ENCODE data around the gene STON2. TPM values are rescaled to one million over a fixed set of nuclear protein-coding genes. Genes with fewer than 3 reads are reported as not detected.
A peak's percentile ranks its signal among the peaks of the same experiment; 100 is the strongest.

The STON2 gene
- total and polyA plus RNA-seq, 2 of the 13 experiments (the other 11 are each of a cell fraction or from before 2014, with no cell fraction given) = 2.1 to 11.0 TPM

GRCh38 chr14:81408595-81408994 lies 8.5 kb upstream of the STON2 start (continued):
- TF ChIP-seq PTBP1 (IDR thresholded peaks at IDR 0.05; ENCODE audit: low read depth, low read length, poor library complexity, severe bottlenecking) = no peak
- no peak for TF ChIP-seq ZNF12 (CRISPR knock-in tag; IDR thresholded peaks at IDR 0.05)
- TF ChIP-seq, protein P1, sequence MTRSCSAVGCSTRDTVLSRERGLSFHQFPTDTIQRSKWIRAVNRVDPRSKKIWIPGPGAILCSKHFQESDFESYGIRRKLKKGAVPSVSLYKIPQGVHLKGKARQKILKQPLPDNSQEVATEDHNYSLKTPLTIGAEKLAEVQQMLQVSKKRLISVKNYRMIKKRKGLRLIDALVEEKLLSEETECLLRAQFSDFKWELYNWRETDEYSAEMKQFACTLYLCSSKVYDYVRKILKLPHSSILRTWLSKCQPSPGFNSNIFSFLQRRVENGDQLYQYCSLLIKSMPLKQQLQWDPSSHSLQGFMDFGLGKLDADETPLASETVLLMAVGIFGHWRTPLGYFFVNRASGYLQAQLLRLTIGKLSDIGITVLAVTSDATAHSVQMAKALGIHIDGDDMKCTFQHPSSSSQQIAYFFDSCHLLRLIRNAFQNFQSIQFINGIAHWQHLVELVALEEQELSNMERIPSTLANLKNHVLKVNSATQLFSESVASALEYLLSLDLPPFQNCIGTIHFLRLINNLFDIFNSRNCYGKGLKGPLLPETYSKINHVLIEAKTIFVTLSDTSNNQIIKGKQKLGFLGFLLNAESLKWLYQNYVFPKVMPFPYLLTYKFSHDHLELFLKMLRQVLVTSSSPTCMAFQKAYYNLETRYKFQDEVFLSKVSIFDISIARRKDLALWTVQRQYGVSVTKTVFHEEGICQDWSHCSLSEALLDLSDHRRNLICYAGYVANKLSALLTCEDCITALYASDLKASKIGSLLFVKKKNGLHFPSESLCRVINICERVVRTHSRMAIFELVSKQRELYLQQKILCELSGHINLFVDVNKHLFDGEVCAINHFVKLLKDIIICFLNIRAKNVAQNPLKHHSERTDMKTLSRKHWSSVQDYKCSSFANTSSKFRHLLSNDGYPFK (CRISPR knock-in tag; IDR thresholded peaks at IDR 0.05; ENCODE audit: borderline replicate concordance) = no peak
- no peak for TF ChIP-seq PAWR (CRISPR knock-in tag; IDR thresholded peaks at IDR 0.05; ENCODE audit: borderline replicate concordance)
- no peak for TF ChIP-seq TEAD2 (CRISPR knock-in tag; IDR thresholded peaks at IDR 0.05)
- no peak for TF ChIP-seq SP140L (CRISPR knock-in tag; IDR thresholded peaks at IDR 0.05; ENCODE audit: borderline replicate concordance)
- no peak for TF ChIP-seq NCOA2 (CRISPR knock-in tag; IDR thresholded peaks at IDR 0.05)
- TF ChIP-seq FOXP4 (CRISPR knock-in tag; IDR thresholded peaks at IDR 0.05) = 0 out of 2 replicates have a peak, but pooled peaks have one; percentile 15
- no peak for TF ChIP-seq FOXJ3 (CRISPR knock-in tag; IDR thresholded peaks at IDR 0.05; ENCODE audit: borderline replicate concordance)
- no peak for TF ChIP-seq ZNF629 (CRISPR knock-in tag; conservative IDR thresholded peaks at IDR 0.05)
- TF ChIP-seq, protein P2, sequence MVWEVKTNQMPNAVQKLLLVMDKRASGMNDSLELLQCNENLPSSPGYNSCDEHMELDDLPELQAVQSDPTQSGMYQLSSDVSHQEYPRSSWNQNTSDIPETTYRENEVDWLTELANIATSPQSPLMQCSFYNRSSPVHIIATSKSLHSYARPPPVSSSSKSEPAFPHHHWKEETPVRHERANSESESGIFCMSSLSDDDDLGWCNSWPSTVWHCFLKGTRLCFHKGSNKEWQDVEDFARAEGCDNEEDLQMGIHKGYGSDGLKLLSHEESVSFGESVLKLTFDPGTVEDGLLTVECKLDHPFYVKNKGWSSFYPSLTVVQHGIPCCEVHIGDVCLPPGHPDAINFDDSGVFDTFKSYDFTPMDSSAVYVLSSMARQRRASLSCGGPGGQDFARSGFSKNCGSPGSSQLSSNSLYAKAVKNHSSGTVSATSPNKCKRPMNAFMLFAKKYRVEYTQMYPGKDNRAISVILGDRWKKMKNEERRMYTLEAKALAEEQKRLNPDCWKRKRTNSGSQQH (CRISPR knock-in tag; IDR thresholded peaks at IDR 0.05; ENCODE audit: low read depth) = no peak
- TF ChIP-seq TCF7 (IDR thresholded peaks at IDR 0.05; ENCODE audit: low read depth) = no peak
- TF ChIP-seq TEAD3 (CRISPR knock-in tag; optimal IDR thresholded peaks at IDR 0.05; ENCODE audit: borderline replicate concordance) = peak; percentile 94
- TF ChIP-seq ZNF703 (CRISPR knock-in tag; IDR thresholded peaks at IDR 0.05; ENCODE audit: borderline replicate concordance) = no peak
- TF ChIP-seq MYNN (CRISPR knock-in tag; IDR thresholded peaks at IDR 0.05; ENCODE audit: low read depth) = no peak
- no peak for TF ChIP-seq THAP7 (CRISPR knock-in tag; IDR thresholded peaks at IDR 0.05)
- TF ChIP-seq SAP130 (CRISPR knock-in tag; IDR thresholded peaks at IDR 0.05; ENCODE audit: low read depth) = peak; percentile 27; the same call in 1 of the 2 replicates
- TF ChIP-seq SAFB2 (CRISPR knock-in tag; IDR thresholded peaks at IDR 0.05; ENCODE audit: borderline replicate concordance, low read depth) = no peak
- peak; percentile 57 for TF ChIP-seq HNF4A (CRISPR knock-in tag; IDR thresholded peaks at IDR 0.05)
- TF ChIP-seq ATM (IDR thresholded peaks at IDR 0.05; ENCODE audit: borderline replicate concordance) = no peak
- no peak for TF ChIP-seq NR2F6 (IDR thresholded peaks at IDR 0.05)
- TF ChIP-seq NR2F6 (CRISPR knock-in tag; IDR thresholded peaks at IDR 0.05) = peak; percentile 43; the same call in 1 of the 2 replicates
